GM12865 (cell line): ENCODE measurements around the gene ZNF76.

Experiments used
- DNase-seq: peaks from one replicate; pipeline ENCODE4 v3.0.0; 2010; ENCODE audit warnings: low read depth
- H3K4me3 ChIP-seq: 2 replicates; pipeline ENCODE4 v1.5.1; 2011; ENCODE audit warnings: mild to moderate bottlenecking, low read depth, low read length, control low read depth
- CTCF ChIP-seq: IDR thresholded peaks from 2 replicates; pipeline ENCODE4 v1.5.1; 2011; ENCODE audit warnings: low read length, control low read depth, low read depth, inconsistent platforms; ENCODE audit not compliant: insufficient read depth; ENCODE audit errors: missing control alignments

ZNF76 gene

GRCh38 chr6:35287671-35288396 lies 28.3 kb downstream of the ZNF76 start:
- no peak overlapping the region for H3K4me3 ChIP-seq
- no peak for TF ChIP-seq CTCF
- no peak for DNase-seq

- DNase-seq, result no peak
- TF ChIP-seq CTCF, result no peak
- no peak overlapping the region for H3K4me3 ChIP-seq
Measured at GRCh38 chr6:35288834-35289233, 29.3 kb downstream of the ZNF76 start.

GRCh38 chr6:35291491-35291890 lies 32.0 kb downstream of the ZNF76 start:
- DNase-seq, result no peak
- TF ChIP-seq CTCF, result no peak
- no peak overlapping the region for H3K4me3 ChIP-seq

GRCh38 chr6:35292494-35292893 lies 33.0 kb downstream of the ZNF76 start:
- TF ChIP-seq CTCF, result no peak
- no peak for DNase-seq
- H3K4me3 ChIP-seq, result no peak overlapping the region

GRCh38 chr6:35293681-35294080 lies 34.1 kb downstream of the ZNF76 start:
- no peak for TF ChIP-seq CTCF
- DNase-seq, result no peak
- H3K4me3 ChIP-seq, result no peak overlapping the region

GRCh38 chr6:35294308-35294945 lies 34.9 kb downstream of the ZNF76 start:
- TF ChIP-seq CTCF, result peak; percentile 81
- H3K4me3 ChIP-seq, result no peak overlapping the region
- peak; percentile 68 for DNase-seq
